Ecto neural progenitor cell (in vitro differentiated cells): ENCODE data around the gene DPH5.
"Not testable (repeated sequence)": the region's sequence is repeated elsewhere in the genome, so short reads cannot be mapped to it uniquely, and the experiment has no call there.

ENCODE experiments used
- DNase-seq: peaks from one replicate; pipeline ENCODE4 v3.0.0-alpha.2; 2018; ENCODE audit warnings: low spot score

Gene DPH5

DNA sequence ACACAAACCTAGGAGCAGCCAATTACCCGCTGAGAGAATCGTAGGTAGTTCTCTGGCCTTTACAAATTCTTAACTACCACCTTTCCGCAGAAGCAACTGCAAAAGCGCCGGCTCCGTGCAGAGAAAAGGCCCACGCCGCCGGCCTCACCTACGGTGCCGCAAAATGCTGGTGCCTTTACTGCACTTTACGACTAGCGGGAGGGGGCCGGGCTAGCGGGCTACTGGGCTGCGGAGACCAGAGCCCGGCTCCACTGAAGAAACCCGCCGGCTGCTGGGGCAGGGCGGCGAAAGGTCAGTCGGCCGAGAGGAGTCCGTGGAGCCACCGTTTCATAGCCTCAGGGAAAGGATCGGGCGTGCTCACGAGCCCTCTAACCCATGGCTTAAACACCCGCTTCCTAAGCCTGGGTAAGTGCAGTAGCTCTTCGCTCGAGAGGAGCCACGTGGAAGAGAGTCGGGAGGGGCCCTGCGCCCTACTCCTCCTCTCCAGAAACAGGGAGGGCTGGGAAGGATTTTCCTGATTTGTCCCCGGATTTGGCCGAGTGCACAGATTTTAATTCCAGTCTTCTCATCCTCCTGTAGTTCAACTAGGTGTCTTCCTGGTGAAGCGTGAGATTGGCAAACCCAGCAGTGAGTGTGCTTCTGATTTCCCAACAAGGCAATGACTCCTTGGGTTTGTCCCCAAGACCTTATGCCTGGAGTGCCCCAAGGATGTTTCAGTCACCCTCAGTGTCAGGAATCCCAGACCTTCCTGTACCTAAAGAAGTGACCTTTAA, at the start of gene DPH5:
Gene DPH5 (minus strand): TSS at position 128 of the 773 bp plus-strand sequence. CDS start 341 bp downstream, outside the sequence.
- peak; percentile 94 for DNase-seq

DNA sequence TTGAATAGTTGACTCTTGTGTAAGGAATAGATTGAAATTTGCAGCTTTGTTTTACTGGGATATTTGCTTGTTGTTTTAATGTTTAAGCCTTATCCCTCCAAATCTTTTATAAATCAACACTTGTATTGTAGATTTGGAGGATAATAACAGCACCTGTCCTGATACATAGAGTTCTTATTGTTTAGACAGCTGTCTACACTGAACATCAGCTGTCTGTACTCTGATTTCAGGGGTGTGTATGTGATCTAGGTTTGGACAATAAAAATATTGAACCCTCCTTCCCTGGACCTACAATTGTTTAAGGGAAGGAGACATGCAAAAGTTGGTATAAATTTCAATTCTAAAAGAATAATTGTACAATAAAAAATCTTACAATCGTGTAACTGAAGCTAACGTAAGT, 48.3 kb upstream of the DPH5 start:
- no peak for DNase-seq

GRCh38 chr1:101071470-101071891, 45.9 kb upstream of the DPH5 start:
- no peak for DNase-seq

GRCh38 chr1:101069158-101069557, 43.6 kb upstream of the DPH5 start:
- DNase-seq, result no peak

- not testable (repeated sequence) for DNase-seq
Observed at GRCh38 chr1:101066937-101067335, 41.4 kb upstream of the DPH5 start.

- no peak for DNase-seq
Observed at GRCh38 chr1:101066260-101066936, 40.8 kb upstream of the DPH5 start.

DNA sequence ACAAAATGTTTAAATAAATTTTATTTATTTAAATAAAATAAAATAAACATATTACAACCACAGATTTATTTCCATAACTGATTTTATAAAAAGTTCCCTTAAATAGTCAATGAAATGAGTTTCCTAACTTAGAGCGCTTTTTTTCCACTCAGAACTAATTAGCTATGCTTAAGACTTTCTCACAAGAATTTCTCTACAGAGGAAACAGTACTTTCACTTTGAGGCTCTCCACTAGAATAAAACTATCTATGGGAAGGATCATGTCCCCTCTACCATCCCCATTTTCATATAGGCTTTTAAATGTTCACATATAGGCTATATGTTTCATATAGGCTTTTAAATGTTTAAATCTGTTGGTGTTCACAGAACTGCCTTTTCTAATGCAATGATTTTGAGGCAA, 40.0 kb upstream of the DPH5 start:
- no peak for DNase-seq

DNA sequence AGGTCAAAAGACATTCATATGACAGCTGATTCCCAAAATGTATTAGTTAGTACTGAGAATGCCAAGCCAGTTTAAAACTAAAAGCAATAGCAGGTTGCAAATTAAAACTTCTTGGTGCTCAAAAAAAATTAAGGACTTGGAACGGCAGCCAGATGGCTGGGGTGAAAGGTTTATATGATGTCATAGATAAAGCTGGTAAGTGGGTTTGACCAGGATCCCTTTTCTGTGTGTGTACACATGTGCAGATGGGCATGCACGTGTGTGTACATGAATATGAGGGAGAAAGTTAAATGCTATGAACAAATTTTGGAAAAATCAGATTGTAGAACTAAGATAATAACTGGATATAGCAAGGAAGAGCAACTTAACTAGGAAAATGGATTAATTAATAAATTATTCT, 39.1 kb upstream of the DPH5 start:
- DNase-seq, result no peak

- DNase-seq, result no peak
Observed at GRCh38 chr1:101060992-101061391, 35.4 kb upstream of the DPH5 start.

- no peak for DNase-seq
Observed at GRCh38 chr1:101059945-101060542, 34.5 kb upstream of the DPH5 start.

DNA sequence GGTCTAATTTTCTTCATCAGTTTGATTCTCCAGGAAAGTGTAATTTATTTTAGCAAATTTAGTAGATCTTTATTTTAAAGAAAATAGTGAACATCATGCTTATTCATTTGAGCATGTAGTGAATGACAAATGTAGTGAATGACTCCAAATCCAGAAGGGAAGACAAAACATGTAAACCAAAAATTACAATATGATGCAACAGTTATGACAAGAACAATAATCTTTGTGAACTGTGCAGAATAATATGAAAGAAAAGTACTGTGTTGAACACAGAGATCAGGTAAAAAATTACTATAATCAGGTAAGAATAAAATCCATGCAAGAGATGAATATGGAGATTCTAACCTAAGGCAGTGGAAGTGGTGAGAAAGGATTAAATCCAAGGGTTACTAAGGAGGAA, 30.0 kb upstream of the DPH5 start:
- no peak for DNase-seq

GRCh38 chr1:101051688-101052638, 26.4 kb upstream of the DPH5 start:
- DNase-seq, result no peak

DNA sequence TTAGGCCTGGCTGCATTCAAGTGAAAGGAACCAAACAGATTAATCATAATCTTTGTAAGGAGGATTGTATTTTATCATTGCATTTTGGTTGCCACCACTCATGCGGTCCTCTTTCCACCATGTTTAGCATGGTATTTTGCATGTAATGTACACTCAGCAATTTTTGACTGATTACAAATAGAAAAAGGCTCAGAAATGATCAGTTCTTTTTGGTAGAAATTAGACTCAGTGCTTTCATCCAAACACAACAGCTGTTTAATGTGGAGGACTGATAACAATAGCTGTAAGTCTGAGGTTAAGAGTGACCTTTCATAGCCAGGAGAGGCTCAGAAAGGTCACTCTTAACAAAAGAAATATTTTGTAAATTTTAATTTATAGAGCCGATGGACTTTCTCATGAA, 25.3 kb upstream of the DPH5 start:
- DNase-seq, result no peak

DNA sequence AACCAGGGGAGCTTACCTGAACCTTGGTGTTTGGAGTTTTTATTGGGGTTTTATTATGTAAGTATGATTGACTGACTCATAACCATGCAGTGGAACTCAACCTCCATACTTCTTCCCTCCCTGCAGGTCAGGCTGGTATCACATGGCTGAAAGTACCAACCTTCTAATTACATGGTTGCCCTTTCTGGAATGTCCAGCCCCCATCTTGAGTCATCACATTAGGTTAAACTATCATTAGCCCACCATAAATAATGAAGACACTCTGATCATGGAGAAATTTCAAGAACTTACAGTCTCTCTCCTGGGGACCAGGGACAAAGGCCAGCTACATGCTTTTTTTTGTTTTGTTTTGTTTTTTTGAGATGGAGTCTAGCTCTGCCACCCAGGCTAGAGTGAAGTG, 19.2 kb upstream of the DPH5 start:
- no peak for DNase-seq

DNA sequence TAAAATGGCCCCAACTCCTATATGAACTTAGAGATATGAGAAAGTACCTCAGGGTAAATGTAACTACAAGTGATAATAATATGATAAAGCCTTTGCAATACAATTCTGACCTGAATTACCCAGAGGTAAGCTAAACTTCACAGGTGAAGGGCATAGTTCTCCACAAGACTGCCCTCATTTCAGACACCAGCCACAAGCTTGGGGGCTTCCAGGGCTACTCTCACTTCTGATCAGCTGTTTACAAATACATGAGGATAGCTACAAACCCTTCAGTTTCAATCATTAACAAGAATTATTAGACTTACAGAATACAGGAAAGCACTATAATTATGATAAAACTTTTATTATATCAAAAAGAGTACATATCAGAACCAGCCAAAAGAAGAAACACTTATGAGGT, 18.7 kb upstream of the DPH5 start:
- no peak for DNase-seq

- DNase-seq, result no peak
Observed at GRCh38 chr1:101043776-101044175, 18.2 kb upstream of the DPH5 start.

DNA sequence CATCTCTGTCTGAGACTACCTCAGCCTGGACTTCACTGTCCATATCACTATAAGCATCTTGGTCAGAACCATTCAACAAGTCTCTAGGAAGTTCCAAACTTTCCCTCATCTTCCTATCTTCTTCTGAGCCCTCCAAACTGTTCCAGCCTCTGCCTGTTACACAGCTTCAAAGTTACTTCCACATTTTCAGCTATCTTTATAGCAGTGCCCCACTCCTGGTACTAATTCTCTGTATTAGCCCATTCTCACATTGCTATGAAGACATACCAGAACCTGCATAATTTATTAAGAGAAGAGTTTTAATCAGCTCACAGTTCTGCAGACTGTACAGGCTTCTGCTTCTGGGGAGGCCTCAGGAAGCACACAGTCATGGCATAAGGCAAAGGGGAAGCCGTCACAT, 15.7 kb upstream of the DPH5 start:
- DNase-seq, result no peak

DNA sequence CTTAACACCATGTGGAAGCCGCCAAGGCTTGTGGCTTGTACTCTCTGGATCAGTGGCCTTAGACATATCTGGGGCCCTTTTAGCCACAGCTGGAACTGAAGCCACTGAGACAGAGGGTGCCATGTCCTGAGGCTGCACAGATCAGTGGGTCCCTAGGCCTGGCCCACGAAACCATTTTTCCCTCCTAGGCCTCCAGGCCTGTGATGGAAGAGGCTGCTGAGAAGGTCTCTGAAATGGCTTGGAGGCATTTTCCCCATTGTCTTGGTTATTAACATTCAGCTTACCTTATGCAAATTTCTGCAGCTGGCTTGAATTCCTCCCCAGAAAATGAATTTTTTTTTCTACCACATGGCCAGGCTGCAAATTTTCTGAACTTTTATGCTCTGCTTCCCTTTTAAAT, 15.1 kb upstream of the DPH5 start:
- no peak for DNase-seq

GRCh38 chr1:101039245-101039644, 13.7 kb upstream of the DPH5 start:
- DNase-seq, result no peak

GRCh38 chr1:101037316-101037715, 11.7 kb upstream of the DPH5 start:
- no peak for DNase-seq

DNA sequence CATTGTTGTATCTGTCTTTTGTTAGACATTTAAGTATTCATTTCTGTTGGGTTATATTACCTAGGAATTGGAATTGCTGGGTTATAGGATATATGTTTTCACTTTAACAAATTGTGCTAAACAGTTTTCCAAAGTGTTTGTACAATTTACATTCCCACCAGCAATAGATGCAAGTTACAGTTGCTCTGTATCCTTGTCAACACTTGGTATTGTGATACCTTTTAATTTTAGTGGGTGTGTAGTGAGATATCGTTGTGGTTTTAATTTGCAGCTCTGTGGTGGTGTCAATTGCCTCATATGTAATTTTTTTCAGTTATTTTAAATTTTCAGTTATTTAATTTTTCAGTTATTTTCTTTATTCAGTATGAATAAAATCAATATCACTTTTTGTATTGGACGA, 7.4 kb upstream of the DPH5 start:
- no peak for DNase-seq

- DNase-seq, result not testable (repeated sequence)
Observed at GRCh38 chr1:101032129-101032528, 6.5 kb upstream of the DPH5 start.
